ENCODE results near the gene CDK19. TPM values are rescaled to one million over a fixed set of nuclear protein-coding genes. Genes with fewer than 3 reads are reported as not detected.

CDK19 gene
- total and polyA plus RNA-seq, 9 of the 15 experiments (the other 6 are each of a cell fraction or from before 2014, with no cell fraction given), result 3.8 to 15.2 (median 7.4) TPM

GRCh38 chr6:110661414-110661813 lies 153.9 kb downstream of the CDK19 start:
- H3K79me2 ChIP-seq (ENCODE audit: control insufficient read depth, insufficient read depth, low read length), result no peaks in the 10 kb centered on the region
- BruUV-seq (replicated peaks), result no TSS peak
- no peak overlapping the region for H3K4me3 ChIP-seq
- H3K9me3 ChIP-seq (replicated peaks; ENCODE audit: control insufficient read depth, insufficient read depth, low read depth, low read length), result no peaks in the 10 kb centered on the region
- H2AFZ ChIP-seq (ENCODE audit: low read depth, low read length), result no peak overlapping the region
- H3K9ac ChIP-seq (ENCODE audit: insufficient read depth in 1 of 2, low read depth in 2 of 2, low read length in 2 of 2), result no peak overlapping the region
- TF ChIP-seq SRSF3 (IDR thresholded peaks at IDR 0.05; ENCODE audit: insufficient read depth, low read length) (no peak), HINFP (tag; conservative IDR thresholded peaks at IDR 0.05; ENCODE audit: low read depth) (no peak), CGGBP1 (CRISPR knock-in tag; IDR thresholded peaks at IDR 0.05) (no peak), TARDBP (IDR thresholded peaks at IDR 0.05) (no peak), POLR3A (IDR thresholded peaks at IDR 0.05; ENCODE audit: borderline replicate concordance, extremely low read depth, insufficient read depth, insufficient read length) (no peak), MLLT1 (IDR thresholded peaks at IDR 0.05) (no peak), FOXJ2 (tag; IDR thresholded peaks at IDR 0.05) (no peak), NRF1 (conservative IDR thresholded peaks at IDR 0.05 in 1 of 2, IDR thresholded peaks at IDR 0.05 in 1 of 2) (no peak), ZNF263 (CRISPR knock-in tag; IDR thresholded peaks at IDR 0.05; ENCODE audit: borderline replicate concordance) (no peak), ZNF212 (CRISPR knock-in tag; IDR thresholded peaks at IDR 0.05) (no peak), DDX20 (tag; IDR thresholded peaks at IDR 0.05; ENCODE audit: low read depth) (no peak)
- H3K36me3 ChIP-seq (ENCODE audit: control insufficient read depth, insufficient read depth, low read length), result no peaks in the 10 kb centered on the region
- CTCF ChIA-PET (ENCODE audit: low intra/inter-chr PET ratio), result interaction anchor here (0.6 kb wide), 1 partner anchor 170 kb away, joined by 3 read pairs; no protein-coding TSS in a partner anchor
- in situ Hi-C loops (cut with MboI) (no loop called here), intact Hi-C loops (cut with micrococcal nuclease) (no loop called here)
- ATAC-seq, result no peak
- 52% methylated on average over 2 of the region's 2 CpGs for WGBS (ENCODE audit: insufficient coverage, low coverage, missing lambda C conversion rate)
- H3K4me1 ChIP-seq (replicated peaks in 1 of 2; ENCODE audit: control insufficient read depth in 2 of 2, insufficient read depth in 2 of 2, low read length in 2 of 2), result no peaks in the 10 kb centered on the region; a peak in 1 of 5 replicates
- no peaks in the 10 kb centered on the region for H4K20me1 ChIP-seq (replicated peaks; ENCODE audit: control insufficient read depth, insufficient read depth, low read length)
- POLR2A ChIA-PET, result interaction anchor here (0.6 to 0.8 kb wide), 2 partner anchors 10 to 157 kb away, joined by 3 read pairs; no protein-coding TSS in a partner anchor
- H3K27ac ChIP-seq (ENCODE audit: extremely low read depth, low read depth, low read length), result no peak overlapping the region
- 0 out of 5 replicates have a peak, but pooled peaks cover 0 to 4% of the 10 kb centered on the region in 2 experiments for H3K27me3 ChIP-seq (ENCODE audit: control insufficient read depth in 2 of 2, insufficient read depth in 2 of 2, low read length in 2 of 2)
- H3K4me2 ChIP-seq (ENCODE audit: insufficient read depth, low read length), result no peak overlapping the region
- no peaks in the 10 kb centered on the region for H3K9me1 ChIP-seq (ENCODE audit: control insufficient read depth, insufficient read depth, low read length)
- DNase-seq (ENCODE audit: extremely low read depth in 1 of 4, low spot score in 3 of 4), result no peak
- FAIRE-seq, result no peak

Data from K562 (cell line).